ENCODE measurements around the gene SPIRE1.

DNA sequence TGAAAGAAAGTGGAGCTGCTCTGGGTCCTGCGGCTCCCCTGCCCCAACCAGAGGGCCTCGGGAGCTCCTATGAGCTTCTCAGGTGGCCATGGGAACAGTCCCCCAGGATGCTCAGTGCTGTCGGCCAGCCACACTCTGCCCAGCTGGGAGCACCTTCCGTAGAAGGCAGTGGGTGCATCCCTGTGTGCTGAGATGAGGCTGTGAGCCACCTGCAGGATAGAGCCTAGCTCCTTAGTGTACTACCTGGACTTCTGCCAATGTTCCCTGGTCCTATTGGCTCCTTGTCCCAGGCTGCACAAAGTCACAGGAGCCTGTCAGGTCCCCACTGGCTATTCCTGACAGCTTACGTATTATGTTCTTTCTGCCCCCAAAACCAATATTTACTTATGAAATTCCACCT is 234.1 kb downstream of the SPIRE1 start:
- TF ChIP-seq POLR2A (IDR thresholded peaks at IDR 0.05) (no peak), POLR2AphosphoS5 (IDR thresholded peaks at IDR 0.05) (no peak)
- TF ChIP-seq, protein P1, sequence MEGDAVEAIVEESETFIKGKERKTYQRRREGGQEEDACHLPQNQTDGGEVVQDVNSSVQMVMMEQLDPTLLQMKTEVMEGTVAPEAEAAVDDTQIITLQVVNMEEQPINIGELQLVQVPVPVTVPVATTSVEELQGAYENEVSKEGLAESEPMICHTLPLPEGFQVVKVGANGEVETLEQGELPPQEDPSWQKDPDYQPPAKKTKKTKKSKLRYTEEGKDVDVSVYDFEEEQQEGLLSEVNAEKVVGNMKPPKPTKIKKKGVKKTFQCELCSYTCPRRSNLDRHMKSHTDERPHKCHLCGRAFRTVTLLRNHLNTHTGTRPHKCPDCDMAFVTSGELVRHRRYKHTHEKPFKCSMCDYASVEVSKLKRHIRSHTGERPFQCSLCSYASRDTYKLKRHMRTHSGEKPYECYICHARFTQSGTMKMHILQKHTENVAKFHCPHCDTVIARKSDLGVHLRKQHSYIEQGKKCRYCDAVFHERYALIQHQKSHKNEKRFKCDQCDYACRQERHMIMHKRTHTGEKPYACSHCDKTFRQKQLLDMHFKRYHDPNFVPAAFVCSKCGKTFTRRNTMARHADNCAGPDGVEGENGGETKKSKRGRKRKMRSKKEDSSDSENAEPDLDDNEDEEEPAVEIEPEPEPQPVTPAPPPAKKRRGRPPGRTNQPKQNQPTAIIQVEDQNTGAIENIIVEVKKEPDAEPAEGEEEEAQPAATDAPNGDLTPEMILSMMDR (IDR thresholded peaks at IDR 0.05), result no peak

All from stomach (tissue), 4 donors.